H1 (cell line): ENCODE measurements around the gene C17orf107. TPM values are rescaled to one million over a fixed set of nuclear protein-coding genes. Genes with fewer than 3 reads are reported as not detected.
"Not testable (repeated sequence)": the region's sequence is repeated elsewhere in the genome, so short reads cannot be mapped to it uniquely, and the experiment has no call there.

Source experiments
- CTCF ChIA-PET: fragments of 300-600 bp; sonication (Branson Sonifier 250); formaldehyde crosslinking; loops from one replicate; lab custom pipeline; 2021; ENCODE audit not compliant: partially characterized antibody; lab: Charles Lee
- POLR2A ChIA-PET: fragments of 300-600 bp; sonication (Branson Sonifier 250); formaldehyde crosslinking; loops from one replicate; lab custom pipeline; 2021; ENCODE audit warnings: inconsistent platforms; ENCODE audit not compliant: partially characterized antibody; lab: Charles Lee
- DNase-seq, 2 experiments: peaks; one replicate each; pipeline versions ENCODE4 v3.0.0 to v3.0.0-alpha.2; 2010 to 2022; ENCODE audit warnings: low spot score in 2 of 2, low read depth in 1 of 2, mixed read lengths in 1 of 2
- FAIRE-seq: peaks from 2 replicates; lab custom pipeline; 2011; peaks lifted over from hg19 to GRCh38; lab: Jason Lieb, UNC
- H2AFZ ChIP-seq: 2 replicates; pipeline ENCODE4 v1.8.1; 2012; ENCODE audit warnings: low read length, inconsistent platforms
- H2AK5ac ChIP-seq: 2 replicates; pipeline ENCODE4 v1.6.1; 2013; ENCODE audit warnings: low read depth, low read length
- H2BK120ac ChIP-seq: replicated peaks from 2 replicates; pipeline ENCODE3; 2013; ENCODE audit warnings: low read depth, low read length, inconsistent platforms
- H2BK12ac ChIP-seq: 2 replicates; pipeline ENCODE4 v1.6.1; 2013; ENCODE audit warnings: low read depth, low read length
- H2BK15ac ChIP-seq: 2 replicates; pipeline ENCODE4 v1.6.1; 2013; ENCODE audit warnings: low read length
- H2BK20ac ChIP-seq: 2 replicates; pipeline ENCODE4 v1.6.1; 2013; ENCODE audit warnings: low read length
- H2BK5ac ChIP-seq: 2 replicates; pipeline ENCODE4 v1.6.1; 2013; ENCODE audit warnings: low read depth, low read length
- H3K14ac ChIP-seq: 2 replicates; pipeline ENCODE4 v1.6.1; 2013; ENCODE audit warnings: inconsistent platforms; ENCODE audit not compliant: insufficient read length
- H3K18ac ChIP-seq: 2 replicates; pipeline ENCODE4 v1.6.1; 2013; ENCODE audit warnings: low read length; ENCODE audit errors: extremely low read depth
- H3K23ac ChIP-seq: 2 replicates; pipeline ENCODE4 v1.6.1; 2013; ENCODE audit warnings: inconsistent platforms; ENCODE audit not compliant: insufficient read length
- H3K23me2 ChIP-seq: 2 replicates; pipeline ENCODE4 v1.6.1; 2013; ENCODE audit warnings: low read depth, low read length
- H3K27ac ChIP-seq: 2 replicates; pipeline ENCODE4 v1.6.1; 2011; ENCODE audit warnings: low read depth, low read length, inconsistent platforms
- H3K27me3 ChIP-seq, 4 experiments: replicated peaks in 1 of 4; 1 replicate in 1 of 4; 2 replicates in 3 of 4; pipeline versions ENCODE4 v1.6.1 to v1.8.1; 2011 to 2013; ENCODE audit warnings: low read length in 3 of 4, mild to moderate bottlenecking in 3 of 4, inconsistent platforms in 2 of 4, mixed read lengths in 2 of 4, moderate library complexity in 1 of 4; ENCODE audit not compliant: control insufficient read depth in 3 of 4, insufficient read depth in 3 of 4; ENCODE audit errors: extremely low read depth in 1 of 4
- H3K36me3 ChIP-seq, 4 experiments: 2 replicates each; pipeline versions ENCODE4 v1.6.1 to v1.8.1; 2011 to 2013; ENCODE audit warnings: mild to moderate bottlenecking in 4 of 4, low read length in 3 of 4, moderate library complexity in 2 of 4, control low read depth in 1 of 4, inconsistent platforms in 1 of 4; ENCODE audit not compliant: insufficient read depth in 4 of 4, control insufficient read depth in 2 of 4
- H3K4ac ChIP-seq: replicated peaks from 2 replicates; pipeline ENCODE3; 2013; ENCODE audit warnings: low read length, low read depth, mixed read lengths, inconsistent platforms; ENCODE audit not compliant: insufficient read length
- H3K4me1 ChIP-seq, 4 experiments: replicated peaks in 1 of 4; 1 replicate in 1 of 4; 2 replicates in 3 of 4; pipeline versions ENCODE4 v1.6.1 to v1.8.1; 2011 to 2013; ENCODE audit warnings: low read length in 3 of 4, inconsistent platforms in 2 of 4, mixed read lengths in 1 of 4; ENCODE audit not compliant: insufficient read depth in 4 of 4, control insufficient read depth in 3 of 4
- H3K4me2 ChIP-seq, 2 experiments: 2 replicates each; pipeline versions ENCODE4 v1.6.1 to v1.8.1; 2011 to 2013; ENCODE audit warnings: low read depth in 2 of 2, low read length in 2 of 2, control low read depth in 1 of 2, inconsistent platforms in 1 of 2, mild to moderate bottlenecking in 1 of 2; ENCODE audit not compliant: insufficient read depth in 1 of 2
- H3K4me3 ChIP-seq, 4 experiments: fragments of 200-600, 300-600 bp in 1 of 4; sonication (generic), shearing (Covaris generic), sonication (Bioruptor Twin) in 1 of 4; 2 replicates each; pipeline versions ENCODE4 v1.5.1 to v1.8.1; 2011 to 2016; ENCODE audit warnings: low read length in 4 of 4, low read depth in 3 of 4, control low read depth in 2 of 4, inconsistent platforms in 2 of 4, mild to moderate bottlenecking in 2 of 4, mixed read lengths in 1 of 4, moderate library complexity in 1 of 4; ENCODE audit not compliant: insufficient read depth in 2 of 4; ENCODE audit errors: extremely low read depth in 1 of 4
- H3K56ac ChIP-seq: replicated peaks from 2 replicates; pipeline ENCODE3; 2013; ENCODE audit warnings: low read depth, mild to moderate bottlenecking, mixed read lengths, low read length, inconsistent platforms; ENCODE audit not compliant: insufficient read length
- H3K79me1 ChIP-seq: 2 replicates; pipeline ENCODE4 v1.6.1; 2013; ENCODE audit warnings: low read depth, low read length, control low read depth
- H3K79me2 ChIP-seq, 2 experiments: 2 replicates each; pipeline versions ENCODE4 v1.6.1 to v1.8.1; 2012 to 2013; ENCODE audit warnings: low read length in 2 of 2, mild to moderate bottlenecking in 2 of 2, inconsistent platforms in 1 of 2; ENCODE audit not compliant: insufficient read depth in 2 of 2, control insufficient read depth in 1 of 2
- H3K9ac ChIP-seq, 4 experiments: replicated peaks in 1 of 4; 1 replicate in 1 of 4; 2 replicates in 3 of 4; pipeline versions ENCODE4 v1.6.1 to v1.8.1; 2011 to 2013; ENCODE audit warnings: low read depth in 3 of 4, low read length in 3 of 4, control low read depth in 2 of 4, mild to moderate bottlenecking in 2 of 4, moderate library complexity in 2 of 4, inconsistent platforms in 1 of 4; ENCODE audit errors: extremely low read depth in 1 of 4
- H3K9me3 ChIP-seq, 2 experiments: 2 replicates each; pipeline versions ENCODE4 v1.6.1 to v1.8.1; 2012 to 2013; ENCODE audit warnings: mild to moderate bottlenecking in 2 of 2, moderate library complexity in 2 of 2, control low read depth in 1 of 2, inconsistent platforms in 1 of 2, low read depth in 1 of 2, low read length in 1 of 2, mixed read lengths in 1 of 2; ENCODE audit not compliant: insufficient read depth in 2 of 2
- H4K20me1 ChIP-seq, 2 experiments: replicated peaks in 1 of 2; 2 replicates each; pipeline versions ENCODE3 to v1.8.1; 2011 to 2013; ENCODE audit warnings: inconsistent platforms in 2 of 2, low read length in 2 of 2, mild to moderate bottlenecking in 1 of 2; ENCODE audit not compliant: insufficient read depth in 2 of 2, control insufficient read depth in 1 of 2
- H4K5ac ChIP-seq: 2 replicates; pipeline ENCODE4 v1.6.1; 2013; ENCODE audit warnings: low read length, low read depth, mixed read lengths, inconsistent platforms; ENCODE audit not compliant: insufficient read length
- H4K8ac ChIP-seq: 2 replicates; pipeline ENCODE4 v1.8.0; 2013; ENCODE audit warnings: mild to moderate bottlenecking, moderate library complexity, low read length, inconsistent platforms; ENCODE audit not compliant: insufficient read depth; ENCODE audit errors: extremely low read depth
- H4K91ac ChIP-seq: replicated peaks from 2 replicates; pipeline ENCODE3; 2013; ENCODE audit warnings: low read length, mixed read lengths, inconsistent platforms; ENCODE audit not compliant: insufficient read length
- CTCF ChIP-seq, 3 experiments: IDR thresholded peaks; 1 replicate in 2 of 3; 2 replicates in 1 of 3; pipeline versions ENCODE4 v1.5.1 to v1.6.1; 2011; ENCODE audit warnings: low read length in 3 of 3, mild to moderate bottlenecking in 3 of 3, inconsistent platforms in 2 of 3, low read depth in 1 of 3, moderate library complexity in 1 of 3; ENCODE audit not compliant: insufficient read depth in 1 of 3; ENCODE audit errors: control extremely low read depth in 1 of 3
- GABPA ChIP-seq: IDR thresholded peaks from 2 replicates; pipeline ENCODE4 v1.6.1; 2011; ENCODE audit warnings: mild to moderate bottlenecking, low read length, moderate library complexity, borderline replicate concordance; ENCODE audit not compliant: insufficient read depth
- GTF2F1 ChIP-seq: IDR thresholded peaks from 2 replicates; pipeline ENCODE4 v1.6.1; 2012; ENCODE audit warnings: low read depth, low read length, improper control_type of control experiment, borderline replicate concordance
- KDM1A ChIP-seq: fragments of 200-600, 300-600 bp; sonication (generic); IDR thresholded peaks from 2 replicates; pipeline ENCODE4 v1.7.1; 2016; ENCODE audit warnings: mild to moderate bottlenecking, low read length, borderline replicate concordance
- SIX5 ChIP-seq: IDR thresholded peaks from 2 replicates; pipeline ENCODE4 v1.6.1; 2011; ENCODE audit warnings: mild to moderate bottlenecking, low read depth, low read length
- TAF1 ChIP-seq: IDR thresholded peaks from 2 replicates; pipeline ENCODE4 v1.6.1; 2011; ENCODE audit warnings: mild to moderate bottlenecking, low read depth, low read length
- WGBS, 2 experiments: shearing (Covaris generic) in 1 of 2; methylation state at CpG; one replicate each; pipeline versions ENCODE4 v1.1.6 to v1.1.7; 2013 to 2015; ENCODE audit warnings: low lambda C conversion rate in 2 of 2, mixed read lengths in 2 of 2, inconsistent platforms in 1 of 2, low coverage in 1 of 2, missing lambda C conversion rate in 1 of 2; ENCODE audit not compliant: insufficient replicate concordance in 2 of 2, insufficient coverage in 1 of 2, insufficient read length in 1 of 2; ENCODE audit errors: extremely low coverage in 1 of 2, missing lambda C conversion rate in 1 of 2; 5-methylcytosine and 5-hydroxymethylcytosine counted together
- polyA plus RNA-seq, 7 experiments: library from polyadenylated mRNA; depleted of rRNA in 3 of 7; stranded (reverse) in 5 of 7; unstranded in 2 of 7; fragments of >200 nt in 5 of 7; fragments of 200-250 nt in 2 of 7; gene quantifications; 1 replicate in 5 of 7; 2 replicates in 1 of 7; 4 replicates in 1 of 7; pipeline versions ENCODE4 v1.2.1 to v1.2.3, GENCODE V29; 2011 to 2013; ENCODE audit warnings: missing spikeins in 2 of 7, mixed read lengths in 2 of 7
- total RNA-seq: library from RNA; stranded (reverse); fragmentation: NEBNext Ultra II Directional; extraction: Animal tissue kit (Norgen Biotek cat#: 25700); gene quantifications from 2 replicates; pipeline ENCODE4 v1.2.1, GENCODE V29; 2021

The C17orf107 gene
- total and polyA plus RNA-seq, 2 of the 8 experiments (the other 6 are each of a cell fraction or from before 2014, with no cell fraction given): 0.39 to 0.45 TPM

DNA sequence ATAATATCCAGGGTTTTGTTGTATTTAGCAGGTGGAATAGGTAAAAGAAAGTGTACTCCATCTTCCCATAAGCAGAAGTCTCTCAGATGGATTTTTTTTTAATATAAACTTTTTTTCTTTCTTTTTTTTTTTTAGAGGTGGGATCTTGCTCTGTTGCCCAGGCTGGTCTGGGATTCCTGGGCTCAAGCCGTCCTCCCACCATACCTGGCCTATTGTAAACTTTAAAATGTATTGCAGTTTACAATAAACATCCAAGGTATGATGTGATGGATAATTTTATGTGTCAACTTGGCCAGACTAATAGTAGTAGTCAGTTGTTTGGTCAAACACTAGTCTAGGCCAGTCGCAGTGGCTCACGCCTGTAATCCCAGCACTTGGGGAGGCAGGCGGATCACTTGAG, 22.0 kb downstream of the C17orf107 start (continued):
- TF ChIP-seq TAF1 (no peak), CTCF (IDR thresholded peaks at IDR 0.05; ENCODE audit: control extremely low read depth in 1 of 3, insufficient read depth in 1 of 3, low read depth in 1 of 3, low read length in 3 of 3) (no peak), KDM1A (no peak), GABPA (no peak), SIX5 (no peak), GTF2F1 (no peak)
- TF ChIP-seq, all 59 proteins: peak for 0

- not testable (repeated sequence) for H3K18ac ChIP-seq, H3K4me3 ChIP-seq, FAIRE-seq, H4K8ac ChIP-seq, H3K79me2 ChIP-seq, H3K4ac ChIP-seq, H3K56ac ChIP-seq, H2BK12ac ChIP-seq, H2AFZ ChIP-seq, H3K9me3 ChIP-seq, H3K14ac ChIP-seq, H4K5ac ChIP-seq, H3K23me2 ChIP-seq, H3K27ac ChIP-seq, H2BK15ac ChIP-seq, H3K27me3 ChIP-seq, H2BK20ac ChIP-seq, H3K9ac ChIP-seq, H3K4me1 ChIP-seq, H3K4me2 ChIP-seq, H3K36me3 ChIP-seq, DNase-seq, H2BK120ac ChIP-seq, H3K79me1 ChIP-seq, H4K20me1 ChIP-seq, H4K91ac ChIP-seq, H2BK5ac ChIP-seq, H3K23ac ChIP-seq, H2AK5ac ChIP-seq
- CTCF ChIA-PET: interaction anchor here (0.9 kb wide), 1 partner anchor 17 kb away, joined by 4 read pairs; no protein-coding TSS in a partner anchor
- 84% methylated on average over 19 of the region's 24 CpGs; no CpG with 5 or more reads in 1 of the 2 experiments for WGBS, 2 experiments
- POLR2A ChIA-PET: interaction anchor here (0.6 to 7.3 kb wide), 11 partner anchors 8 to 180 kb away, joined by 3 to 60 read pairs (median 3); partner anchors contain the start of genes RNF167 and SLC25A11
These were observed 27.4 kb downstream of the C17orf107 start for GRCh38 chr17:4926577-4927335.
